SK-N-MC (cell line): ENCODE measurements around the gene DAD1.

Experiments
- DNase-seq: peaks from one replicate; pipeline ENCODE4 v3.0.0-alpha.2; 2011; ENCODE audit warnings: low read depth, low spot score
- H3K27ac ChIP-seq: fragments of 200-600 bp; sonication (generic); 2 replicates; pipeline ENCODE4 v1.5.1; 2016; ENCODE audit warnings: mixed run types
- H3K36me3 ChIP-seq: fragments of 200-600 bp; sonication (generic); 2 replicates; pipeline ENCODE4 v1.6.1; 2017; ENCODE audit warnings: antibody characterized with exemption, low read length, mixed read lengths; ENCODE audit not compliant: insufficient read depth
- H3K4me3 ChIP-seq: fragments of 200-600 bp; sonication (generic); 2 replicates; pipeline ENCODE4 v1.5.1; 2016
- H3K9ac ChIP-seq: fragments of 200-600 bp; sonication (generic); 2 replicates; pipeline ENCODE4 v1.8.0; 2017; ENCODE audit warnings: mixed run types, mixed read lengths; ENCODE audit not compliant: insufficient read length
- H3K9me3 ChIP-seq: fragments of 200-600 bp; sonication (generic); 2 replicates; pipeline ENCODE4 v1.6.1; 2017; ENCODE audit warnings: low read depth, mild to moderate bottlenecking, antibody characterized with exemption, low read length, moderate library complexity, mixed read lengths
- EZH2 ChIP-seq: fragments of 200-600 bp; sonication (generic); IDR thresholded peaks from one replicate; pipeline ENCODE4 v1.6.1; 2017; ENCODE audit warnings: antibody characterized with exemption
- FOXP2 ChIP-seq: optimal IDR thresholded peaks from 2 replicates; pipeline ENCODE3; 2011; ENCODE audit warnings: mild to moderate bottlenecking, moderate library complexity; ENCODE audit not compliant: insufficient read depth; ENCODE audit errors: extremely low read length, control extremely low read depth
- POLR2AphosphoS5 ChIP-seq: IDR thresholded peaks from 2 replicates; pipeline ENCODE4 v1.6.1; 2012; ENCODE audit warnings: mild to moderate bottlenecking, low read depth, low read length, borderline replicate concordance

DAD1 gene

DNA sequence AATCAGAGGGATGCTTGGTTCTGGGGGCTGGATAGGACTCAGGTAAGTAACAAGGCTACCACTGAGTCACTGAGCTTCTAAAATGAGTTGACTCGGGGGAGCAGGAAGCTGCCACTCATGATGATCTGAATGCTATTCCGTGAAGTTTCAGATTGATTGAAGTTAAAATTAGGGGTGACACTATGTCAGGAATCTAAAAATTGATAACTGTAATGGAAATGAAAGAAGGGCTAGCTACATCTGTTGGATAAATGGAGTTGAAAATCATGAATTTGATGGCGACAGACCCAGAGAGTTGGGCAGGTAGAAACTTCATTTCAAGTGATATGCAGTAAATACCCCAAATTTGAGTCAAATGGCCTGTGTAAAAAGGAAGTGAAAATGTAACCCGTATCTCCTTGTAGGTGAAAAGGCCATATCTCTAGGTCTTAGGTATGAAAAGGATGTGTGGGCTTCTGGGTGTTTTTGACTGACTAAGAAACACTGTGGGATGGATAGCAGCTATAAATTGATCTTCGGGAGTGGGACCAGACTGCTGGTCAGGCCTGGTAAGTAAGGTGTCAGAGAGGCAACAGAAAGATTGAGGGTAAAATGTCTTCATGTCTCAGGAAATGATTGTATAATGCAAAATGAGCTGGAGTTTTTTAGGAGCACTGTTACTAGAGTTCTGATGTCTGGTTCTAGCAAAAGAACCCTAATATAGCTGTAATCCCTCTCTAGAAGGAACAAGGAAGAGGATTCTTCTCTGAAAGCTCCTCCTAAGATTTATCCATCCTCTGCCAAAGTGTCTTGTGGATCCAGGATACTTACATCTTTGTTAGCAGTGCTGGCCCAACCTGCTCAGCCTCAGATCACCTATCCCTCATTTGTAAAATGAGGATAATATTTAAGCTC, 57.3 kb downstream of the DAD1 start:
- no peak for DNase-seq

DNA sequence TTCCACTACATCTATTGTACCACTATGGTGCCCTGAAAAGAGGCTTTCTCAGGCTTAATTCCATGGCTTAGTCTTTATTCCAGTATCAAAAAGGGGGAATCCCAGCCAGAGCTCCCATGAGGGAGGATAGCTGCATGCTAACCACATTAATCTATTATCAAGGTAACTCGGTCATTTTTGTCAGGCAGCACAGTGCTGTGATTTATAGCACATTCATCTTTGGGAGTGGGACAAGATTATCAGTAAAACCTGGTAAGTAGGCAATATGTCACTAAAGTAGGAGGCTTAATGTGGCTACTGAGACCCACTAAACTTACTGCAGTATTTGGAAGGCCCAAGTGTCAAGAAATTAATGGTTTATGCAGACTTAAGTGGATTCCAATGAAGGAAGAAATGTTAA, 58.9 kb downstream of the DAD1 start:
- Histone ChIP-seq H3K9ac (no peak overlapping the region), H3K36me3 (no peaks in the 10 kb centered on the region), H3K27ac (no peak overlapping the region), H3K9me3 (no peaks in the 10 kb centered on the region), H3K4me3 (no peak overlapping the region)
- no peak for TF ChIP-seq FOXP2
- no peak for TF ChIP-seq POLR2AphosphoS5
- TF ChIP-seq EZH2, result no peak
- DNase-seq, result no peak

More for the DNA sequence above, 57.3 kb downstream of the DAD1 start:
- Histone ChIP-seq H3K9me3 (no peaks in the 10 kb centered on the region), H3K4me3 (no peak overlapping the region), H3K36me3 (no peaks in the 10 kb centered on the region), H3K9ac (no peak overlapping the region), H3K27ac (no peak overlapping the region)
- TF ChIP-seq EZH2 (no peak), POLR2AphosphoS5 (no peak), FOXP2 (no peak)

DNA sequence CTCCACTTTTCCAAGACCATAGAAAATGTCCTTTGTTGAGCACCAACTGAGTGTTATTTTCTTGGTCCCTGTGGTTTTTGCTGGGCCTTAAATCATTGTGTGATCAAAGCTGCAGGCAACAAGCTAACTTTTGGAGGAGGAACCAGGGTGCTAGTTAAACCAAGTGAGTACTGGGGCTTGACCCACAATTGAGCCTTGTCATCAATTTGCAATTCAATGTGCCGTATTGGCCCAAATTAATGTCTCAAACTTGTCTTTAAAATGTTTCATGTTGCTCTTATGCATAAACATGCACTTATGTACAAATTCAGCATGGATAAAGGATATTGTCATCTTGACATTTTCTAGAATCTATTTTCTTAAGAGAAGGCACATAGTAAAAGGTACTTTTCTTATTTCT, 62.3 kb downstream of the DAD1 start:
- TF ChIP-seq FOXP2 (no peak), EZH2 (no peak), POLR2AphosphoS5 (no peak)
- H3K27ac ChIP-seq, result no peak overlapping the region
- no peak overlapping the region for H3K4me3 ChIP-seq
- H3K9me3 ChIP-seq, result no peaks in the 10 kb centered on the region
- no peak for DNase-seq
- no peaks in the 10 kb centered on the region for H3K36me3 ChIP-seq
- H3K9ac ChIP-seq, result no peak overlapping the region

DNA sequence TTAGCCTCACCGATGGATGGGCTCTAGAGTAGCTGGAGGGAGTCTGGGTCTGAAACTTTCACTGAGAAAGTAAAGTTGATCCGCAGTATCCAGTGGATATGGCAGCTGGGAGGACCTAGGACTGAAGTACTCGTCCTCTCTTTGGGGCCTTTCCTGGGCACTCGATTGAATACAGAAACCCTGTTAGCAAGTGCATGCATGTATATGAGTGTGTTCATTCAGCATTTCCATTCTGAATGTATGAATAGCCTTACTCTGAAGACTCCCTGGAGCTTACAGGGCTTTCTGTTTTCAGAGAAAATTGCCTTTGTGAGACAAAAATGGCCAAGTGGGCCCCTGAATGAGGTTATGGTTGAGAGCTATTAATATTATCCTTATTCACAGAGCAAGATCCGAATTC, 62.8 kb downstream of the DAD1 start:
- TF ChIP-seq EZH2, result no peak
- TF ChIP-seq POLR2AphosphoS5, result no peak
- TF ChIP-seq FOXP2, result no peak
- H3K9ac ChIP-seq, result no peak overlapping the region

DNA sequence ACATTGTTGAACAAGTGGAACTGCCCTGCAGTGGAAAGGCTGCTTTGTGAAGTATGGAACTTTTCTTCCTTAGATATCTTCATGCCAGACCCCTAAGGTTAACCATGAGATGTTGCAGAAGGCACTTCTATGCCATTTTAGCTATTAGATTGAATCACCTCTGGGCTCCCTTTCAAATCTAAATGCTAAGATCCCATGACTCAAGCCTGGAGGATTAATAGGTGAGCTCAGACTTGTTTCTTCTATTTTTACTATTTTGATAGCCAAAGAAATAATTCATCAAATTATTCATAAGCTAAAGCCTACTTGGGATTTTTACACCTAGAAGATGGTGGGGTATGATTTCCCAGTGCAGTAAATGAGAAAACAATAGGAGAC, 64.3 kb downstream of the DAD1 start:
- DNase-seq, result no peak
- H3K9me3 ChIP-seq, result no peaks in the 10 kb centered on the region
- H3K36me3 ChIP-seq, result no peaks in the 10 kb centered on the region
- H3K27ac ChIP-seq, result no peak overlapping the region
- H3K4me3 ChIP-seq, result no peak overlapping the region
- TF ChIP-seq POLR2AphosphoS5 (no peak), EZH2 (no peak), FOXP2 (no peak)
- H3K9ac ChIP-seq, result no peak overlapping the region

More for the DNA sequence above, 62.8 kb downstream of the DAD1 start:
- Histone ChIP-seq H3K4me3 (no peak overlapping the region), H3K9me3 (no peaks in the 10 kb centered on the region), H3K27ac (no peak overlapping the region), H3K36me3 (no peaks in the 10 kb centered on the region)
- DNase-seq, result no peak

DNA sequence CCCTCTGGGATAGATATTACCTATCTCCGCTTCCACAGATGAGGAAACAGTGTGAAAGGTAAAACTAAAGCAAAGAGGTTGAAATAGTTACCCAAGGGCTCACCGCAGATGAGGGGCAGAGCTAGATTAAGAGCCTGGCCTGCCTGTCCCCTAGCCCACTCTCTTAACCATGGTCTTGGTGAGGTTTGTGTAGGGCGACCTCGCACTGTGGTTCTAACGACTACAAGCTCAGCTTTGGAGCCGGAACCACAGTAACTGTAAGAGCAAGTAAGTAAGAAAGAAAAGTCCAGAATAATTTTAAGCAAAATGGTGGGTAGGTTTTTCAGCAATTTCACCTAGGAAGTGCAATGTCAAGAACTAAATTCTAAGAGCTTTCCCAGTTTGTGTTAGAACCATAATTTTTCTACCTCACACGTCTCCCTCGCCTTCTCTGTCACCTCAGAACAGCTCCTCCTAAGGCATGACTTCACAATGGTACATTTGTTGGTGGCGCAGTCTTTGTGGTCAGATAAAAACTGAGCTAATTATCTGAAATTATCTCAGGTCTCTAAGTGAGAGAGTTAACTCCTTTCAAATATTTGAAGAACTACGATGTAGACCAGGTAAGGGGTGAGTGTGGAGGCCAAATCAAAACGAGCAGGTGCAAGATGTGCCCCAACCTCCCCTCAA, 64.8 kb downstream of the DAD1 start:
- H3K27ac ChIP-seq, result no peak overlapping the region
- no peak overlapping the region for H3K4me3 ChIP-seq
- no peak for TF ChIP-seq EZH2
- TF ChIP-seq POLR2AphosphoS5, result no peak
- TF ChIP-seq FOXP2, result no peak
- H3K36me3 ChIP-seq, result no peaks in the 10 kb centered on the region
- no peaks in the 10 kb centered on the region for H3K9me3 ChIP-seq
- no peak overlapping the region for H3K9ac ChIP-seq
- no peak for DNase-seq

DNA sequence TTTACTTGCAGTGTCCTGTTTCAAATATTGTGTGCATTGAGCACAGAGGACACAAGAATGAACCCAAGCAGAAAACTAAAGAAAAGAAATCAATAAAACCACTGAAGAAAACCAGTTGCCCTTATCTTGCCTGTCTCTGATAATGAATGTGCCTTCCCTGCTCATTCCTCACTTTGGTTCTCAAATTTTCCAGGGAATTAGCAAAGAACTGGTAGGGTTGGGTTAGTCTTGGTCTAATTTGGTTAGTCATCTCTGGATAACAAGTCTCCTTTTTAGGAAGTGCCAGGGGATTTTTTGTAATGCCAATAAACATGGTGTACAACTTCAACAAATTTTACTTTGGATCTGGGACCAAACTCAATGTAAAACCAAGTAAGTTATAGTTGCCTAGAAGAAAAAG, 65.7 kb downstream of the DAD1 start:
- Histone ChIP-seq H3K27ac (no peak overlapping the region), H3K4me3 (no peak overlapping the region), H3K9me3 (no peaks in the 10 kb centered on the region), H3K36me3 (no peaks in the 10 kb centered on the region), H3K9ac (no peak overlapping the region)
- DNase-seq, result no peak
- TF ChIP-seq POLR2AphosphoS5 (no peak), EZH2 (no peak), FOXP2 (no peak)

DNA sequence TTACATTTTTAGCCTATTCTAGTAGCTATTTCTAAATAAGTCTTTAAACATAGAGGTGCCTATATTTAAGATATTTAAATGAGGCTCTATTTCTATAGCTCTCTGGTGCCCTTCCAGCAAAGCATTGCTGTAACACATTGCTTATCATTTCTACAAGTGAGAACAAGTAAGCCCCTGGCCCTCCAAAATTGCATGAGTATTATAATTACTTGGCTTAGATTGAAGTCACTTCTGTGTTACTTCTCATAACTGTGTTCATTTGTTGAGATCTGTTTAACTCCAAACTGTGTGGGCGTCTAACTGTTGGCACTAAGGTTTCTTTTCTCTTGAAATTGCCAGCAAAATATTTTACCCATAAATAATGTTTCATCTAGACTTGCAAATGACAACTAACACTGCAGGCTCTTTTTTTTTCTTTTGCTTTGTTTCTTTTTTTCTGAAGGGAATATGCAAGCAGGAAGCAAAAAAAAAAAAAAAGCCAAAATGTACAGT, 66.5 kb downstream of the DAD1 start:
- no peaks in the 10 kb centered on the region for H3K36me3 ChIP-seq
- H3K27ac ChIP-seq, result peak overlapping the region; percentile 39
- no peak for DNase-seq
- no peaks in the 10 kb centered on the region for H3K9me3 ChIP-seq
- no peak overlapping the region for H3K9ac ChIP-seq
- TF ChIP-seq EZH2, result no peak
- TF ChIP-seq POLR2AphosphoS5, result no peak
- H3K4me3 ChIP-seq, result no peak overlapping the region
